GM12873 (cell line): ENCODE results near the gene TOX3.

Experiments used
- CTCF ChIP-seq: IDR thresholded peaks from 2 replicates; pipeline ENCODE4 v1.5.1; 2012; ENCODE audit warnings: low read depth, mild to moderate bottlenecking, moderate library complexity, low read length, control low read depth; ENCODE audit not compliant: insufficient read depth; ENCODE audit errors: missing control alignments

Gene TOX3

GRCh38 chr16:52545222-52545897 lies 1.6 kb downstream of the TOX3 start:
- TF ChIP-seq CTCF = no peak

GRCh38 chr16:52544703-52545102 lies 2.2 kb downstream of the TOX3 start:
- no peak for TF ChIP-seq CTCF

GRCh38 chr16:52543654-52544053 lies 3.3 kb downstream of the TOX3 start:
- TF ChIP-seq CTCF = no peak

GRCh38 chr16:52540910-52541309 lies 6.0 kb downstream of the TOX3 start:
- no peak for TF ChIP-seq CTCF

GRCh38 chr16:52539191-52539590 lies 7.8 kb downstream of the TOX3 start:
- no peak for TF ChIP-seq CTCF

GRCh38 chr16:52538511-52538910 lies 8.4 kb downstream of the TOX3 start:
- TF ChIP-seq CTCF = no peak

GRCh38 chr16:52537516-52537915 lies 9.4 kb downstream of the TOX3 start:
- no peak for TF ChIP-seq CTCF
